Measurements from ENCODE around the gene PSMD8.
A peak's percentile ranks its signal among the peaks of the same experiment; 100 is the strongest.

DNA sequence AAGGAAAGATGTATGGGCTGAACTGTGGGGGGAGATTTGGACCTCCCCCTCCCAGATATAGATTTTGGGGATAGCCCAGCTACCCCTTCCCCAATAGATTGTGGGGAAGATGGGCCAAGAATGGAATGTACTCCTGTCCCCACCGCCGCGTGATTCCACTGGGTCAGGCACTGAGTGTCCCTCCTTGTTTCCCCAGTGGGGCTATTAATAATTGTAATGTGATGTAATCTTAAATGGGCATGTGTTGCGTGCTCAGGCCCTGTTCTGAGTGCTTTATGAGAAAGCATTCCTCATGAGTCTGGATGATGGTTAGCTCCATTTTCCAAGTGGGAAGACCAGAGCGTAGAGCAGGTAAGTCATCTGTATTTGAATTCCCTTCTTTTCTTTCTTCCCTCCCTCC is 1.4 kb downstream of the PSMD8 start:
- TF ChIP-seq POLR2A (IDR thresholded peaks at IDR 0.05): peak; percentile 89 to 92
- TF ChIP-seq, protein P1, sequence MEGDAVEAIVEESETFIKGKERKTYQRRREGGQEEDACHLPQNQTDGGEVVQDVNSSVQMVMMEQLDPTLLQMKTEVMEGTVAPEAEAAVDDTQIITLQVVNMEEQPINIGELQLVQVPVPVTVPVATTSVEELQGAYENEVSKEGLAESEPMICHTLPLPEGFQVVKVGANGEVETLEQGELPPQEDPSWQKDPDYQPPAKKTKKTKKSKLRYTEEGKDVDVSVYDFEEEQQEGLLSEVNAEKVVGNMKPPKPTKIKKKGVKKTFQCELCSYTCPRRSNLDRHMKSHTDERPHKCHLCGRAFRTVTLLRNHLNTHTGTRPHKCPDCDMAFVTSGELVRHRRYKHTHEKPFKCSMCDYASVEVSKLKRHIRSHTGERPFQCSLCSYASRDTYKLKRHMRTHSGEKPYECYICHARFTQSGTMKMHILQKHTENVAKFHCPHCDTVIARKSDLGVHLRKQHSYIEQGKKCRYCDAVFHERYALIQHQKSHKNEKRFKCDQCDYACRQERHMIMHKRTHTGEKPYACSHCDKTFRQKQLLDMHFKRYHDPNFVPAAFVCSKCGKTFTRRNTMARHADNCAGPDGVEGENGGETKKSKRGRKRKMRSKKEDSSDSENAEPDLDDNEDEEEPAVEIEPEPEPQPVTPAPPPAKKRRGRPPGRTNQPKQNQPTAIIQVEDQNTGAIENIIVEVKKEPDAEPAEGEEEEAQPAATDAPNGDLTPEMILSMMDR (IDR thresholded peaks at IDR 0.05 in 4 of 5, conservative IDR thresholded peaks at IDR 0.05 in 1 of 5): no peak
